ENCODE results near the gene PRMT7. TPM values are rescaled to one million over a fixed set of nuclear protein-coding genes. Genes with fewer than 3 reads are reported as not detected.

The PRMT7 gene
- polyA plus RNA-seq, 3 donors = 36.3 to 51.6 (median 46.2) TPM

- DNase-seq (ENCODE audit: low read depth in 3 of 3, low spot score in 2 of 3) = no peak
Measured at GRCh38 chr16:68299571-68300453, 11.0 kb upstream of the PRMT7 start.

- DNase-seq (ENCODE audit: low read depth in 3 of 3, low spot score in 2 of 3) = no peak
Measured at GRCh38 chr16:68300734-68301459, 9.9 kb upstream of the PRMT7 start.

- DNase-seq (ENCODE audit: low read depth in 3 of 3, low spot score in 2 of 3) = no peak
Measured at GRCh38 chr16:68306633-68307032, 4.2 kb upstream of the PRMT7 start.

- DNase-seq (ENCODE audit: low read depth in 3 of 3, low spot score in 2 of 3) = no peak
Measured at GRCh38 chr16:68309799-68310198, 1.0 kb upstream of the PRMT7 start.

GRCh38 chr16:68310437-68310773, 414 bp upstream of the PRMT7 start:
- no peak for DNase-seq (ENCODE audit: low read depth in 3 of 3, low spot score in 2 of 3)

GRCh38 chr16:68313116-68313515, 2.3 kb downstream of the PRMT7 start:
- no peak for DNase-seq (ENCODE audit: low read depth in 3 of 3, low spot score in 2 of 3)

GRCh38 chr16:68319185-68319908, 8.5 kb downstream of the PRMT7 start:
- DNase-seq (ENCODE audit: low read depth in 3 of 3, low spot score in 2 of 3) = no peak

GRCh38 chr16:68324336-68324735, 13.5 kb downstream of the PRMT7 start:
- DNase-seq (ENCODE audit: low read depth in 3 of 3, low spot score in 2 of 3) = no peak

GRCh38 chr16:68324780-68325357, 14.1 kb downstream of the PRMT7 start:
- DNase-seq (ENCODE audit: low read depth in 3 of 3, low spot score in 2 of 3) = no peak

- DNase-seq (ENCODE audit: low read depth in 3 of 3, low spot score in 2 of 3) = peak in 1 of 3 donors; percentile 74
Measured at GRCh38 chr16:68328151-68328859, 17.5 kb downstream of the PRMT7 start.

GRCh38 chr16:68328860-68329390, 18.1 kb downstream of the PRMT7 start:
- no peak for DNase-seq (ENCODE audit: low read depth in 3 of 3, low spot score in 2 of 3)

GRCh38 chr16:68331879-68332410, 21.1 kb downstream of the PRMT7 start:
- no peak for DNase-seq (ENCODE audit: low read depth in 3 of 3, low spot score in 2 of 3)

GRCh38 chr16:68332411-68333121, 21.7 kb downstream of the PRMT7 start:
- peak in 1 of 3 donors; percentile 29 for DNase-seq (ENCODE audit: low read depth in 3 of 3, low spot score in 2 of 3)

GRCh38 chr16:68335175-68335574, 24.4 kb downstream of the PRMT7 start:
- DNase-seq (ENCODE audit: low read depth in 3 of 3, low spot score in 2 of 3) = no peak

GRCh38 chr16:68338326-68339119, 27.7 kb downstream of the PRMT7 start:
- DNase-seq (ENCODE audit: low read depth in 3 of 3, low spot score in 2 of 3) = no peak

GRCh38 chr16:68339214-68339613, 28.4 kb downstream of the PRMT7 start:
- no peak for DNase-seq (ENCODE audit: low read depth in 3 of 3, low spot score in 2 of 3)

GRCh38 chr16:68342620-68343019, 31.8 kb downstream of the PRMT7 start:
- DNase-seq (ENCODE audit: low read depth in 3 of 3, low spot score in 2 of 3) = no peak

GRCh38 chr16:68343137-68343536, 32.3 kb downstream of the PRMT7 start:
- no peak for DNase-seq (ENCODE audit: low read depth in 3 of 3, low spot score in 2 of 3)
